ENCODE results near the gene RGS19.

RGS19 gene

DNA sequence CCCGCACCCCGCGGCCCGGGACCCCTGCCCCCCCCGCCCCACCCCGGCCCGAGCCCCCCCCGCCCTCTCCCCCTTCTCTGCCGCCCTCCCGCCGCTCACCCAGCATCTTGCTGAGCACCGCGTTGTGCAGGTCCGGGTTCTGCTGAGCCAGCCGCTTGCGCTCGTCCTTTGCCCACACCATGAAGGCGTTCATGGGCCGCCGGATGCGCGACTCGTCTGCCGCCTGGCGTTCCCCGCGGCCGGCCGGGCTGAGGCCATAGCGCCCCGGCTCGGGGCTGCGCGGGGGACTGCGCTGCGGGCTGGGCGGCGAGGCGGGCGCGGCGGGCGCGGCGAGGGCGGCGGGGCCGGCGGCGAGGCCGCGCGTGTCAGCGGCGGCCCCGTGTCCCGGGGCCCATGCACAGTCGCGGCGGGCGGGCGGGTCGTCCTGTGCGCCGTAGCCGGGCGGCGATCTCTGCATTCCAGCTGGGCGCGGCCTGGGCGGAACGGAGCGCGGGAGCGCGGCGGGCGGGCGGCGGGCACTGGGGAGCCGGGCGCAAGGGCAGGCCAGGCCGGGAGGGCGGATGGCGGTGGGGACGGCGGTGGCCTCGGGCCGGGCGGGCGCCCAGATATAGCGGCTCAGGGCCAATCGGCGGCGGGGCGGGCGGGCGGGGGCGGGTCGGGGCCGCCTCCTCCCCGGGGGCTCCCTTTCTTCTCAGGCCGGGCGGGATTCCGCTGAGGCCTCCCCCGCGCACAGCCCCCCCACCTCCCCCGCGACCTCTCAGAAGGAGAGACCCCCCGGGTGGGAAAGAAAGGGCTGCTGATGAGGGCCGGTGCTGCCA lies 30.0 kb downstream of the RGS19 start, which contains the start of gene SOX18:
Gene SOX18 (minus strand): TSS at position 580 of the 818 bp plus-strand sequence. CDS start 123 bp downstream, at position 457.
- no peak for DNase-seq (ENCODE audit: low read depth in 2 of 2)

DNA sequence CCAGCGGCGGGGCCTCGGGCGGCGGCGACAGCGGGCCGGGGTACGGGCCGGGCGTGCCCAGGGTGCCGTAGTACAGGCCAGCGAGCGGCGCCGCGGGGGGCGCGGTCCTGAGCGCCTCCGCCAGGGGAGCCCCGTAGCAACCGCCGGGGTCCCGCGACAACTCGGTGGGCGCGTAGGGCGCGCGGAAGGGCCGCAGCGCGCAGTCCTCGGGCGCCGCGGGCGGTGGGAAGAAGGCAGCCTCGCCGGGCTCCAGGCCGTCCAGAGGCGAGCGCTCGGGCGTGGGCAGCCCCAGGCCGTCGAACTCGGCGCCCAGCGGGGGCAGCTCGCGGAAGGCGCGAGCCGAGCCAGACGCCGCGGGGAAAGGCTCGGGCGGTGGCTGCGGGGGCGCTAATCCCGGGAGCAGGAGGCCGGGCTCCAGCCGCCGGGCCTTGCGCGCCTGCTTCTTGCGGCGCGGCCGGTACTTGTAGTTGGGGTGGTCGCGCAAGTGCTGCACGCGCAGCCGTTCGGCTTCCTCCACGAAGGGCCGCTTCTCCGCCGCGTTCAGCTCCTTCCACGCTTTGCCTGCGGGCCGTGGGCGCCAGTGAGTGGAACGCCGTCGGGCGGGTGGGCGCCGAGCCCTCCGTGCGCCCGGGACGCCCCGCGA lies 30.8 kb downstream of the RGS19 start:
- no peak for DNase-seq (ENCODE audit: low read depth in 2 of 2)

- no peak for DNase-seq (ENCODE audit: low read depth in 2 of 2)
These were observed 31.3 kb downstream of the RGS19 start for GRCh38 chr20:64047968-64048401.

GRCh38 chr20:64047046-64047389 lies 32.3 kb downstream of the RGS19 start:
- DNase-seq (ENCODE audit: low read depth in 2 of 2) = no peak

GRCh38 chr20:64045346-64046011 lies 33.8 kb downstream of the RGS19 start:
- DNase-seq (ENCODE audit: low read depth in 2 of 2) = no peak

DNA sequence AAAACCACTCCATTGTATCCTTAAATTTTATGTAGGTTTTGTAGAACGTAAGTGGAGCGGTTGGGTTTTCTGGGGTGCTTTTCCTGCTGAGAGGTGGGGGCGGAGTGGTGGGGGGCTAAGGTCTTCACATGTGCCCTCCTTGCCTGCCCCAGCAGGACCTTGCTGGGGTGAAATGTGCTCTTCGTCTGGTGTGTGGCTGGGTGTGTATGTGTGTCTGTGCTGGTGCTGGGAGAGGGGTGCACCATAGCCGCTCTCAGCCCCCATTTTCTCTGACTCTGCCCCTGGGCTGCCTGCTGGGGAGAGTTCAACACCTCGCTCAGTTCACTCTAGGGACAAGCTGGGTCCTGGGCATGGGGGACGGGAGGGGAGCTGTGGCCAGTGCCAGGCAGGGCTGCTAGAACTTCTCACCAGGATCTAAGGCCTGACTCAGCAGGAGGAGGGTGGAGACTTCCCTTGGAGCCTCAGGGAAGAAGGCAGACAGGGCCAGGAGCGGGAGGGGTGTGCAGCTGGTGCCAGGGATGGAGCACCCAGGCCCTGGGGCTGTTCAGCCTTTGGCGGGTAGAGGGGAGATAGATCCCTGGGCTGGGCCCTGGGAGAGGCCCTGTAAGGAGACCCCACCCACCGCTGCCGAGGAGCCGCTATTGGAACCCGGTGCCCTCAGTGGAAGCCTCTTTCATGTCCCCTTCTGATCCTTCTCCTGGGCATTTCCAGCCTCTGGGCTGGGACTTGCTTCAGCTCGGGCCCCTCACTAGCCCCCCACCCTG lies 34.7 kb downstream of the RGS19 start:
- DNase-seq (ENCODE audit: low read depth in 2 of 2) = no peak

GRCh38 chr20:64043768-64044167 lies 35.5 kb downstream of the RGS19 start:
- DNase-seq (ENCODE audit: low read depth in 2 of 2) = no peak

DNA sequence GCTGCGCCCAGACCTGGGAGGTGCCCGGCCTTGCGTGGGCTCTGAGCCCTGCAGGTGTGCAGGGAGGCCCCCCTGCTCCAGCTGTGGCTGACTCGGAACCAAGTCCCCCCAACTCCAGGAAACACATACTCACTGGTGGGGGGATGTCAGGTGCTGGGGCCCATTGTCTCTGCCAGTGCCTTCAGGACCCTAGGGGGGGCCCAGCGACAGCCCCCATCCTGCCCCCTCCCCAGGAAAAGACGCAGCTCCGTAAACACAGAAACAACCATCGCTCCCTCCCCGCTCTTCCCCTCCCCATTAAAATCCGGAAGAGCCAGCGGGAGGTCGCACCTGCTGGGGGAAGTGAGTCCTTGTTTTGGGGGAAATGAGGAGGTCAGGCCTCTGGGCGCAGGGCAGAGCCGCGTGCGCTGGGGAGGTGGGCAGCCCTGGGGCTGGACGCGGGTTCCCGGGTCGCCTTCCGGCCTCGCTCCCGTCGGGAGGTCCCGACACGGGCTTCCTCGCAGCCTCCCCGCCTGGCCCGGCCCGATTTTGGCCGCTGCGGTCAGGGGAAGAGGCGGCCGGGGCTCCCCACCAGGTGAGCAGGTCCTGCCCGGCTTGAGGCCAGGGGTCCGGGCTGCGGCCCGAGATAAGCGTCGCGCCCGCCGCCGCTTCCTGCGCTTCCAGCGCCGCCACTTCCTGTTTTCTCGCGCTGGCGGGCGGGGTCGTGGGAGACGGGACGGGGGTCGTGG lies 37.1 kb downstream of the RGS19 start:
- no peak for DNase-seq (ENCODE audit: low read depth in 2 of 2)

- no peak for DNase-seq (ENCODE audit: low read depth in 2 of 2)
These were observed 37.6 kb downstream of the RGS19 start for GRCh38 chr20:64041781-64042053.

DNA sequence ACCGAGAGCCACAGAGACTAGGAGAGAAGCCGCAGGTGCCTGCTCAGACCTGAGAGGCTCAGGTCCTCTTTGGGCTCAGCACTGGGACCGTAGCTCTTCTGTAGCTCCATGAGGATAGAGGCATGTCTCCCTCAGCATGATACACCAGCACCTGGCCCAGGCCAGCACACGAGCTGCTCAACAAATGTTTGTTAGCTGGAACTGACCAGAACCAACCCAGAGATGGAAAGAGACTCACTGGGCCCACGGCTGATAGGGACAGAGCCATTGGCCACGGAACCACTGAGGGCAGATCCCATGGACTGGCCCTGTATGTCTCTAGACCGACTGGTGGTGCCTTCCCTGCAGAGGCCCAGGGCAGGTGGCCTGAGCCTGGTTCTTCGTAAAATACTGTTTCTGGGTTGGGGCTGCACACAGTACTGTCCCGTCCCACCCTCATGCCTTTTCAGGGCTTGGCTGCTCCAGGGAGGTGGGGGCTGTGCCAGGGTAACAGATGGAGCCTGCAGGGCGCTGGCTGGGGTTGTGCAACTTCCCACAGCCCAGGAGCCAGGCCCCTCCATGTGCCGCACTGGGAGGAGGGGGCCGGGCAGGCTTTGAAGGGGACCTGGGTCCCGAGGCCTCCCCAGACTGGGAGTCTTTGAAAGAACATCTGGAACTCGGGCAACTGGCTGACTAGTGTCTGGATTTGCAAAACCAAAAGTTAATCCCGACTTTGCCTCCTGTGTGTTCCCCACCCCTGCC lies 38.1 kb downstream of the RGS19 start:
- DNase-seq (ENCODE audit: low read depth in 2 of 2) = no peak

- DNase-seq (ENCODE audit: low read depth in 2 of 2) = no peak
These were observed 38.9 kb downstream of the RGS19 start for GRCh38 chr20:64040231-64041039.

GRCh38 chr20:64039293-64040160 lies 39.8 kb downstream of the RGS19 start:
- DNase-seq (ENCODE audit: low read depth in 2 of 2) = no peak

GRCh38 chr20:64038565-64039292 lies 40.6 kb downstream of the RGS19 start:
- peak; percentile 54 to 71 for DNase-seq (ENCODE audit: low read depth in 2 of 2)

- DNase-seq (ENCODE audit: low read depth in 2 of 2) = no peak
These were observed 41.1 kb downstream of the RGS19 start for GRCh38 chr20:64038224-64038564.

- DNase-seq (ENCODE audit: low read depth in 2 of 2) = no peak
These were observed 41.7 kb downstream of the RGS19 start for GRCh38 chr20:64037498-64038213.

DNA sequence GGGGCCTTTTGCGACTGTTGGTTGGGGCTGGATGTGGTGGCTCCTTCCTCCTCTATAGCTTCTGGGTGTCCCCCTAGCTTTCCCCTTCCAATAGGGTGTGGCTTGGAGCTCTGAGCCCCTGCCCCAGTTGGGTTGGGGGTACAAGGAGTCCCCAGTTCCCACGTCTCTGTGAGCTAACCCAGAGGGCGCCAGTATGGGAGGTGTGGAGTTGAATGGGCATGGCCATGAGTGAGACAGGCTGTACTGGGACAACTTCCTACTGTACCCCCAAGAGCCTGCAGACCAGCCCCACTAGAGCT lies 42.2 kb downstream of the RGS19 start:
- no peak for DNase-seq (ENCODE audit: low read depth in 2 of 2)

DNA sequence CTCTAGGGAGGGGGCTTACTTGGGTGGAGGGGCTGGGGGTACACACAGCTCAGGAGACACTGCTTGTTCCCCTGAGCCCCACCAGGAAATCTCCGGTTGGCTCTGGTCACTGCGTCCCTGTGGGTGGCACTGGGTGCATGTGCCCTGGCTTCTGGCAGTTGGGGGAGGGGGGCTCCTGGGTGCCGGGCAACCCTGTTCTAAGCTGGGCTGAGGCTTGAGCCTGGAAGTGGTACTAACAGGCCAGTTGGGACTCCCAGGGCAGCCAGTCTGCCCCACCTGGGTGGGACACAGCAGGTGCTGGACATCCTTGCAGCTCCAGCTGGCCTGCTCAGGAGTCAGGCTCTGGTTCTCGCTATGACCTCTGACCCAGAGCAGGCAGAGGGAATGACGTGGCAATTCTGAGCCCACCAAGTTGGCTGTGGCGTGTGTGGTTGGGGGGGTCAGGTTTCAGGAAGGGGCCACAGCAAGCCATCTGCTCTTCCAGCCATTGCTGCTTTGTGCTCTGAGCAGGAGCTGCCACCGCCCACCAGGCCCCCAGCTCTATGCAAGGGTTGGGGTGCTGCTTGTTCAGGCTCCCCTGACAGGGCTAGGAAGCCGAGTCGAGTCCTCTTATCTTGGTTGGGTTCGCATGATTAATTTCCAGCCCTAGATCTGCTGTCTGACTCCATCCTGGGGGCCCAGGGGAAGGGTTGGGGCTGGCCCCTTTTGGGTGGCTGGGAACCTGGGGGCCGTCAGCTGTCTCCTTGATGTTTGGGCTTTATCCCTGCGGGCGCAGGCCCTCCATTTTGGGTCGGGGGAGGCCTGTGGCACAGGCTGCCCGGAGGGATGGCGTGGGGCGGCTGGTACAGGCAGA lies 42.7 kb downstream of the RGS19 start:
- DNase-seq (ENCODE audit: low read depth in 2 of 2) = no peak

Data from stimulated activated CD4-positive, alpha-beta T cell treated with anti-CD3 and anti-CD28 coated beads, Interleukin-15, amount 100 ng/mL, for 48 hours (primary cell).